ENCODE measurements around the gene SARDH. TPM values are rescaled to one million over a fixed set of nuclear protein-coding genes. Genes with fewer than 3 reads are reported as not detected.

The SARDH gene
- total and polyA plus RNA-seq, 7 experiments from 2014 or later, result 0.73 to 27.2 (median 11.0) TPM

- CTCF ChIA-PET, result interaction anchor here (0.9 kb wide), 1 partner anchor 9 kb away, joined by 3 read pairs; no protein-coding TSS in a partner anchor
- Mint-ChIP-seq H3K9me3 (no peaks in the 10 kb centered on the region), H3K27me3 (no peaks in the 10 kb centered on the region), H3K36me3 (no peaks in the 10 kb centered on the region), H3K4me1 (peaks cover 0 to 6% (median 0%) of the 10 kb centered on the region in 7 donors), H3K4me3 (no peak within 1 kb of the TSS), H3K27ac (peak within 1 kb of the TSS in 1 of 9 donors; percentile 70)
- intact Hi-C loops (cut with micrococcal nuclease), result no loop called here
- ATAC-seq (no peak), DNase-seq (no peak)
- H3K9me3 ChIP-seq (ENCODE audit: control insufficient read depth in 2 of 3, low read length in 3 of 3), result no peaks in the 10 kb centered on the region
- POLR2A ChIA-PET, result no interaction called here
- H3K4me1 ChIP-seq (ENCODE audit: control insufficient read depth in 2 of 2, insufficient read depth in 2 of 2, low read length in 2 of 2), result no peaks in the 10 kb centered on the region
- H3K4me3 ChIP-seq (ENCODE audit: low read length), result no peak within 1 kb of the TSS
- H3K27me3 ChIP-seq (ENCODE audit: control insufficient read depth in 2 of 2, insufficient read depth in 2 of 2, low read length in 2 of 2), result no peaks in the 10 kb centered on the region
- H3K27ac ChIP-seq (ENCODE audit: low read depth, low read length), result no peak within 1 kb of the TSS
- H3K36me3 ChIP-seq (ENCODE audit: control insufficient read depth in 2 of 3, insufficient read depth in 3 of 3, low read length in 3 of 3), result no peaks in the 10 kb centered on the region
Measured at GRCh38 chr9:133635533-133636531, 102.3 kb downstream of the SARDH start, which contains the start of gene DBH. DBH (plus strand) TSS chr9:133636363; CDS start chr9:133636372, 9 bp downstream.

GRCh38 chr9:133635098-133635497 is 103.1 kb downstream of the SARDH start:
- Histone ChIP-seq H3K27ac (ENCODE audit: low read depth, low read length) (no peak overlapping the region), H3K27me3 (ENCODE audit: control insufficient read depth in 2 of 2, insufficient read depth in 2 of 2, low read length in 2 of 2) (no peaks in the 10 kb centered on the region), H3K36me3 (ENCODE audit: control insufficient read depth in 2 of 3, insufficient read depth in 3 of 3, low read length in 3 of 3) (no peaks in the 10 kb centered on the region), H3K9me3 (ENCODE audit: control insufficient read depth in 2 of 3, low read length in 3 of 3) (no peaks in the 10 kb centered on the region), H3K4me1 (ENCODE audit: control insufficient read depth in 2 of 2, insufficient read depth in 2 of 2, low read length in 2 of 2) (no peaks in the 10 kb centered on the region), H3K4me3 (ENCODE audit: low read length) (no peak overlapping the region)
- CTCF ChIA-PET, result interaction anchor here (0.9 kb wide), 1 partner anchor 10 kb away, joined by 3 read pairs; no protein-coding TSS in a partner anchor
- Mint-ChIP-seq H3K4me3 (no peak overlapping the region), H3K27ac (peak overlapping the region in 1 of 9 donors; percentile 70), H3K36me3 (no peaks in the 10 kb centered on the region), H3K9me3 (no peaks in the 10 kb centered on the region), H3K27me3 (peaks cover 0 to 3% (median 0%) of the 10 kb centered on the region in 5 donors), H3K4me1 (peaks cover 0 to 6% (median 0%) of the 10 kb centered on the region in 7 donors)
- ATAC-seq (no peak), DNase-seq (no peak)
- intact Hi-C loops (cut with micrococcal nuclease), result no loop called here
- POLR2A ChIA-PET, result no interaction called here

- ATAC-seq (no peak), DNase-seq (no peak)
- no peaks in the 10 kb centered on the region for H3K36me3 ChIP-seq (ENCODE audit: control insufficient read depth in 2 of 3, insufficient read depth in 3 of 3, low read length in 3 of 3)
- H3K27me3 Mint-ChIP-seq, result peaks cover 0 to 3% (median 0%) of the 10 kb centered on the region in 5 donors
- ChIA-PET CTCF (interaction anchor here (1.1 kb wide), 1 partner anchor 8 kb away, joined by 3 read pairs; no protein-coding TSS in a partner anchor), POLR2A (no interaction called here)
- no peak overlapping the region for H3K4me3 Mint-ChIP-seq
- no peaks in the 10 kb centered on the region for H3K36me3 Mint-ChIP-seq
- no peaks in the 10 kb centered on the region for H3K4me1 ChIP-seq (ENCODE audit: control insufficient read depth in 2 of 2, insufficient read depth in 2 of 2, low read length in 2 of 2)
- intact Hi-C loops (cut with micrococcal nuclease), result no loop called here
- H3K9me3 Mint-ChIP-seq, result no peaks in the 10 kb centered on the region
- H3K27ac Mint-ChIP-seq, result no peak overlapping the region
- H3K27ac ChIP-seq (ENCODE audit: low read depth, low read length), result no peak overlapping the region
- H3K9me3 ChIP-seq (ENCODE audit: control insufficient read depth in 2 of 3, low read length in 3 of 3), result no peaks in the 10 kb centered on the region
- no peak overlapping the region for H3K4me3 ChIP-seq (ENCODE audit: low read length)
- H3K4me1 Mint-ChIP-seq, result peaks cover 0 to 6% (median 0%) of the 10 kb centered on the region in 7 donors
- no peaks in the 10 kb centered on the region for H3K27me3 ChIP-seq (ENCODE audit: control insufficient read depth in 2 of 2, insufficient read depth in 2 of 2, low read length in 2 of 2)
Measured at GRCh38 chr9:133634081-133634691, 104.0 kb downstream of the SARDH start.

GRCh38 chr9:133633681-133634080 is 104.5 kb downstream of the SARDH start:
- CTCF ChIA-PET, result interaction anchor here (1.1 kb wide), 1 partner anchor 9 kb away, joined by 3 read pairs; no protein-coding TSS in a partner anchor
- intact Hi-C loops (cut with micrococcal nuclease), result no loop called here

GRCh38 chr9:133632806-133633680 is 105.1 kb downstream of the SARDH start:
- H3K27ac ChIP-seq (ENCODE audit: low read depth, low read length), result no peak overlapping the region
- intact Hi-C loops (cut with micrococcal nuclease), result no loop called here
- H3K9me3 Mint-ChIP-seq, result no peaks in the 10 kb centered on the region
- H3K9me3 ChIP-seq (ENCODE audit: control insufficient read depth in 2 of 3, low read length in 3 of 3), result no peaks in the 10 kb centered on the region
- ChIA-PET POLR2A (no interaction called here), CTCF (interaction anchor here (1.1 kb wide), 1 partner anchor 9 kb away, joined by 3 read pairs; no protein-coding TSS in a partner anchor)
- H3K4me1 Mint-ChIP-seq, result peaks cover 0 to 6% (median 0%) of the 10 kb centered on the region in 7 donors
- H3K27me3 Mint-ChIP-seq, result peaks cover 0 to 3% (median 0%) of the 10 kb centered on the region in 5 donors
- DNase-seq (no peak), ATAC-seq (no peak)
- no peaks in the 10 kb centered on the region for H3K4me1 ChIP-seq (ENCODE audit: control insufficient read depth in 2 of 2, insufficient read depth in 2 of 2, low read length in 2 of 2)
- H3K4me3 Mint-ChIP-seq, result no peak overlapping the region
- no peak overlapping the region for H3K4me3 ChIP-seq (ENCODE audit: low read length)
- H3K36me3 Mint-ChIP-seq, result peaks cover 0 to 4% (median 0%) of the 10 kb centered on the region in 5 donors
- H3K27ac Mint-ChIP-seq, result no peak overlapping the region
- H3K27me3 ChIP-seq (ENCODE audit: control insufficient read depth in 2 of 2, insufficient read depth in 2 of 2, low read length in 2 of 2), result no peaks in the 10 kb centered on the region
- H3K36me3 ChIP-seq (ENCODE audit: control insufficient read depth in 2 of 3, insufficient read depth in 3 of 3, low read length in 3 of 3), result no peaks in the 10 kb centered on the region

More at GRCh38 chr9:133633681-133634080, 104.5 kb downstream of the SARDH start:
- Histone ChIP-seq H3K36me3 (ENCODE audit: control insufficient read depth in 2 of 3, insufficient read depth in 3 of 3, low read length in 3 of 3) (no peaks in the 10 kb centered on the region), H3K27ac (ENCODE audit: low read depth, low read length) (no peak overlapping the region), H3K27me3 (ENCODE audit: control insufficient read depth in 2 of 2, insufficient read depth in 2 of 2, low read length in 2 of 2) (no peaks in the 10 kb centered on the region), H3K9me3 (ENCODE audit: control insufficient read depth in 2 of 3, low read length in 3 of 3) (no peaks in the 10 kb centered on the region), H3K4me3 (ENCODE audit: low read length) (no peak overlapping the region), H3K4me1 (ENCODE audit: control insufficient read depth in 2 of 2, insufficient read depth in 2 of 2, low read length in 2 of 2) (no peaks in the 10 kb centered on the region)
- Mint-ChIP-seq H3K27me3 (peaks cover 0 to 3% (median 0%) of the 10 kb centered on the region in 5 donors), H3K4me1 (peaks cover 0 to 6% (median 0%) of the 10 kb centered on the region in 7 donors), H3K27ac (peak overlapping the region in 1 of 9 donors; percentile 30), H3K4me3 (no peak overlapping the region), H3K9me3 (no peaks in the 10 kb centered on the region), H3K36me3 (no peaks in the 10 kb centered on the region)
- POLR2A ChIA-PET, result no interaction called here
- ATAC-seq, result no peak
- no peak for DNase-seq

GRCh38 chr9:133631111-133631510 is 107.0 kb downstream of the SARDH start:
- ChIA-PET POLR2A (no interaction called here), CTCF (no interaction called here)
- intact Hi-C loops (cut with micrococcal nuclease), result no loop called here
- no peaks in the 10 kb centered on the region for H3K4me1 ChIP-seq (ENCODE audit: control insufficient read depth in 2 of 2, insufficient read depth in 2 of 2, low read length in 2 of 2)
- H3K27me3 ChIP-seq (ENCODE audit: control insufficient read depth in 2 of 2, insufficient read depth in 2 of 2, low read length in 2 of 2), result no peaks in the 10 kb centered on the region
- H3K9me3 ChIP-seq (ENCODE audit: control insufficient read depth in 2 of 3, low read length in 3 of 3), result peaks cover 0 to 5% (median 0%) of the 10 kb centered on the region in 3 experiments
- DNase-seq (no peak), ATAC-seq (no peak)
- no peak overlapping the region for H3K27ac ChIP-seq (ENCODE audit: low read depth, low read length)
- H3K36me3 ChIP-seq (ENCODE audit: control insufficient read depth in 2 of 3, insufficient read depth in 3 of 3, low read length in 3 of 3), result no peaks in the 10 kb centered on the region
- Mint-ChIP-seq H3K9me3 (peaks cover 0 to 14% (median 9%) of the 10 kb centered on the region in 11 donors), H3K4me1 (peaks cover 0 to 8% (median 0%) of the 10 kb centered on the region in 7 donors), H3K36me3 (peaks cover 0 to 14% (median 6%) of the 10 kb centered on the region in 5 donors), H3K27ac (no peak overlapping the region), H3K27me3 (peaks cover 0 to 3% (median 0%) of the 10 kb centered on the region in 5 donors), H3K4me3 (no peak overlapping the region)
- no peak overlapping the region for H3K4me3 ChIP-seq (ENCODE audit: low read length)
